GM13977 (cell line): ENCODE data around the gene MAP2.
"Not testable (repeated sequence)": the region's sequence is repeated elsewhere in the genome, so short reads cannot be mapped to it uniquely, and the experiment has no call there.

Source experiments
- DNase-seq: peaks from one replicate; pipeline ENCODE4 v3.0.0; 2012; ENCODE audit warnings: low spot score
- in situ Hi-C: fragments of 300-500 bp; cut with MboI; formaldehyde crosslinking; loops from one replicate; pipeline ENCODE4 v1.12.0; 2022; ENCODE audit warnings: low sequenced_read_pairs, low pct_unique_long_range_greater_than_20kb, mixed read lengths, inconsistent platforms; ENCODE audit not compliant: unreplicated experiment
- TF ChIP-seq, protein P1 (sequence below): IDR thresholded peaks from 2 replicates; pipeline ENCODE4 v1.5.1; 2012; ENCODE audit warnings: mild to moderate bottlenecking, control low read depth; ENCODE audit not compliant: insufficient read depth; ENCODE audit errors: extremely low read depth, missing control alignments

MAP2 gene

DNA sequence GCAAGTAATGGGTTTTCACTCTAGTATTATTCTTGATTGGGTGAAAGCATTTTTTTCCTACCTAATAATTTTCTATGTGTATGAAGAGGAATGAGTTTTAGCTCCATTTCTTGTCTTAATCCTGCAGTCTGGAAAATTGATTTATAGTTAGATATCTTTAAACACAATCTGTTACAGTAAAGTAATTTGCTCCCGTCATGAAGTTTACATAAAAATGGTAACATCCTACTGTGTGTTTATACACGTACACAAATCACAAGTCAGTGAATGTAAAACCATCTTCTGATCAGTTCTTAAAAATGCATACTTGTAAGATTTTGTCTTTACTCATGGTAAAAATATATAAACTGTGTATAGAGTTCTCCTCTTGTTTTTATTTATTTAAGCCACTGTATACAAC is 51.1 kb downstream of the MAP2 start:
- no peak for DNase-seq
- in situ Hi-C loops: no loop called here
- TF ChIP-seq, protein P1, sequence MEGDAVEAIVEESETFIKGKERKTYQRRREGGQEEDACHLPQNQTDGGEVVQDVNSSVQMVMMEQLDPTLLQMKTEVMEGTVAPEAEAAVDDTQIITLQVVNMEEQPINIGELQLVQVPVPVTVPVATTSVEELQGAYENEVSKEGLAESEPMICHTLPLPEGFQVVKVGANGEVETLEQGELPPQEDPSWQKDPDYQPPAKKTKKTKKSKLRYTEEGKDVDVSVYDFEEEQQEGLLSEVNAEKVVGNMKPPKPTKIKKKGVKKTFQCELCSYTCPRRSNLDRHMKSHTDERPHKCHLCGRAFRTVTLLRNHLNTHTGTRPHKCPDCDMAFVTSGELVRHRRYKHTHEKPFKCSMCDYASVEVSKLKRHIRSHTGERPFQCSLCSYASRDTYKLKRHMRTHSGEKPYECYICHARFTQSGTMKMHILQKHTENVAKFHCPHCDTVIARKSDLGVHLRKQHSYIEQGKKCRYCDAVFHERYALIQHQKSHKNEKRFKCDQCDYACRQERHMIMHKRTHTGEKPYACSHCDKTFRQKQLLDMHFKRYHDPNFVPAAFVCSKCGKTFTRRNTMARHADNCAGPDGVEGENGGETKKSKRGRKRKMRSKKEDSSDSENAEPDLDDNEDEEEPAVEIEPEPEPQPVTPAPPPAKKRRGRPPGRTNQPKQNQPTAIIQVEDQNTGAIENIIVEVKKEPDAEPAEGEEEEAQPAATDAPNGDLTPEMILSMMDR: no peak

DNA sequence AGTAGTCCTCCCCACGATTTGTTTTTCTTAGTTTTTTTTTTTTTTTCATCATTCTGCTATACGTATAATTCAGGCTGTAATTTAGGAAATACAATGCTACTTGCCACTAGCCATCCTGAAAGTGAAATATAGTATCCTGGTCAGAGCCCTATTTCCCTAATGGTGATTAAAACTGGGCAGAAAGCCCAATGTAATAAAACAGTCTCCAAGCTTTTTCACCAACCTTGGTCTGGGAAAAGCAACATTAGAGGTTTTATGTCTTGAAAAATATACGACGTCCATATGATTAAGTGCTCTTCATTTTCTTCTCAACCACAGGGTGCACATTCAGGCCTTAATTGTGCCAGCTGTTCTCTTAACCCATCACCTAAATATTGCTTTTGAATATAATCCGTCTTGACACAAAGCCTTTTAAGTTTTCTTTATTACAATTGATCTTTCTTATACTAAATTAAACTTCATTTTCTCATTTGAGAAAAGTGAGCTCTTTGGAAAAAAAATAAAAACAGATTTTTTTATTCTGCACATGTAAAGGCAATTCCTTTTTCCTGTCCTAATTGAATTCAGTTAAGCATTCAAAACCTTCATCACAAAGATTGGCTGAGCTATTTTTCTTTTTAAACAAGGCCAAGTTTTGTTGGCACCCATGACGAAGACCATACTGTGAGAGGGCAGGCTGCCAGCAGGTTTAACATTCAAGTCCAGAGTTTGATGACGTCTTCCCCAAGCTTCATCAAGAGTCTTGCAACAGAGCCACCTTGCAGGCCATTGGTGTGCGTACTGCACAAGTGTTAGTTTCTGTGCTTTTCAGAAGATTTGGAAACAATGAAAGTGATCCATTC is 52.7 kb downstream of the MAP2 start:
- in situ Hi-C loops: no loop called here
- DNase-seq: no peak

DNA sequence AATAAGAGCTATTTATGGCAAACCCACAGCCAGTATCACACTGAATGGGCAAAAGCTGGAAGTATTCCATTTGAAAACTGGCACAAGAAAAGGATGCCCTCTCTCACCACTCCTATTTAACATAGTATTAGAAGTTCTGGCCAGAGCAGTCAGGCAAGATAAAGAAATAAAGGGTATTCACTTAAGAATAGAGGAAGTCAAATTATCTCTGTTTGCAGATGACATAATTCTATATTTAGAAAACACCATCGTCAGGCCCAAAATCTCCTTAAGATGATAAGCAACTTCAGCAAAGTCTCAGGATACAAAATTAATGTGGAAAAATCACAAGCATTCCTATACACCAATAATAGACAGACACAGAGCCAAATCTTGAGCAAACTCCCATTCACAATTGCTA is 68.4 kb downstream of the MAP2 start:
- in situ Hi-C loops, DNase-seq: not testable (repeated sequence)

More for the DNA sequence above, 52.7 kb downstream of the MAP2 start:
- TF ChIP-seq, protein P1: no peak

DNA sequence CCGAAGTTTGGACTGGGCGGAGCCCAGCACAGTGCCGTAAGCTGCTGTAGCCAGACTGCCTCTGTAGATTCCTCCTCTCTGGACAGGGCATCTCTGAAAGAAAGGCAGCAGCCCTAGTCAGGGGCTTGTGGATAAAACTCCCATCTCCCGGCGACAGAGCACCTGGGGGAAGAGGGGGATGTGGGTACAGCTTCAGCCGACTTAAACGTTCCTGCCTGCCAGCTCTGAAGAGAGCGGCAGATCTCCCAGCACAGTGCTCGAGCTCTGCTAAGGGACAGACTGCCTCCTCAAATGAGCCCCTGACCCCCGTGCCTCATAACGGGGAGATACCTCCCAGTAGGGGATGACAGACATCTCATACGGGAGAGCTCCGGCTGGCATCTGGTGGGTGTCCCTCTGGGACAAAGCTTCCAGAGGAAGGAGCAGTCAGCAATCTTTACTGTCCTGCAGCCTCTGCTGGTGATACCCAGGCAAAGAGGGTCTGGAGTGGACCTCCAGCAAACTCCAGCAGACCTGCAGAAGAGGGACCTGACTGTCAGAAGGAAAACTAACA is 71.3 kb downstream of the MAP2 start:
- in situ Hi-C loops, DNase-seq: not testable (repeated sequence)

DNA sequence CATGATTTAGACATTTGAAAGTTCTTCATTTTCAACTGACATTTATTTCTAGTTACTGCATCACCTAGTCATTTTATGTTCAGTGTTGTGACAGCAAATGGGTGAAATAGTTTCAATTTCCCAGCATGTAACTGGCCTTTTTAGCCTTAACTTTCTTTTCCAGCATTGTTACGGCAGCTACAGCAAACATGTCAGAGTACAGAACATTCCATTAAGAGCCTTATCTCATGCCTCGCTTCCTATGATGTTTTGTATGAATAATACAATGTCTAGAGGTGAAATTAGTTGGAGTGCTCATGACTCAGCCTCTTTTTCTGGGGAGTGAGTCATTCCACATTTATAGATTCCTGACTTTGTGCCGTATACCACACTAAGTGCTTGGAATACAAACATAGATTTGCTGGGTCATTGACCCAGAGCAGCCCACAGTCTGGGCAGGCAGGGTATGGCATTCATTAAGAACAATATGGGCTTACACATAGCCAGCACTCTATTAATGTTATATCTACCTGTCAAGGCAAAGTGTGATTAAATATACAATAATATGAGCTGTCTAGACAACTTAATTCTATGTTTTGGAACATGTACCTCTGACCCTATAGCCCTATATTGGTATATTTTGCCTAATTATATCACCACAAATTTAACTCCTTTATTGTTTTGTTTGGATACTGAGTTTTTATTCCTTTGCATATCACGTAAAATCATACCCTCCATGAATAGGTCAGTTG is 72.2 kb downstream of the MAP2 start:
- TF ChIP-seq, protein P1: no peak
- in situ Hi-C loops: no loop called here
- no peak for DNase-seq

DNA sequence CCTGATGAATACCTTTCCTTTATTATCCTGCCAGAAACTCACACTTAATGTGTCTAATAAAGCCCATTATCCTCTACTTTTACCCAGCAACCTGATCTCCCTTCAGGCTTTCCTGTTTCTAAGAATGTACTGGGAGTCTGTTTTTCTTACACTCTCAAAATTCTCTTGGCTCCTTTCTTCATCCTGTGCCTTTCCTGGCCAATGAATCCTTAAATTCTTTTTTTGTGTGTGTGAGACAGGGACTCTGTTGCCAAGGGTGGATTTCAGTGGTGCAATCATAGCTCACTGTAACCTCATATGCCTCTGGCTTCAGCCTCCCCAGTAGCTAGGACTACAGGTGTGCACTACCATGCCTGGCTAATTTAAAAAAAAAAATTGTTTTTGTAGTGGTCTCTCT is 72.7 kb downstream of the MAP2 start:
- TF ChIP-seq, protein P1: no peak
- DNase-seq: no peak
- in situ Hi-C loops: no loop called here

DNA sequence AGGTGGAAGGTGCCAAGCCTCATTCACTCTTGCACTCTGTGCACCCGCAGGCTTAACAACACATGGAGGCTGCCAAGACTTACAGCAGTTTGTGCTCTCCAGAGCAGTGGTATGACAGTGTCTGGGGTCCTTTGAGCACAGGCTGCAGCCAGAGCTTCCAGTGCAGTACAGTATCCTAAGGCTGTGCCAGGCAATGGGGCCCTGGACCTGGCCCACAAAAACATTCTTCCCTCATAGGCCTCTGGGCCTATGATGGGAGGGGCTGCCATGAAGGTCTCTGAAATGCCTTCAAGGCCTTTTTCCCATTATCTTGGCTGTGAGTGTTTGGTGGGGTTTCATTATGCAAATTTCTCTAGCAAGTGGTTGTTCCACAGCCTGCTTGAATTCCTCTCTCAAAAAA is 74.8 kb downstream of the MAP2 start:
- DNase-seq: no peak
- in situ Hi-C loops: no loop called here
- TF ChIP-seq, protein P1: no peak
